COLO668 (cell line): ENCODE measurements around the gene SART3.
"Not testable (repeated sequence)": the region's sequence is repeated elsewhere in the genome, so short reads cannot be mapped to it uniquely, and the experiment has no call there.

Experiments used
- DNase-seq: peaks from one replicate; lab custom pipeline; 2025; ENCODE audit not compliant: unreplicated experiment; lab: John Stamatoyannopoulos, UW

Gene SART3

DNA sequence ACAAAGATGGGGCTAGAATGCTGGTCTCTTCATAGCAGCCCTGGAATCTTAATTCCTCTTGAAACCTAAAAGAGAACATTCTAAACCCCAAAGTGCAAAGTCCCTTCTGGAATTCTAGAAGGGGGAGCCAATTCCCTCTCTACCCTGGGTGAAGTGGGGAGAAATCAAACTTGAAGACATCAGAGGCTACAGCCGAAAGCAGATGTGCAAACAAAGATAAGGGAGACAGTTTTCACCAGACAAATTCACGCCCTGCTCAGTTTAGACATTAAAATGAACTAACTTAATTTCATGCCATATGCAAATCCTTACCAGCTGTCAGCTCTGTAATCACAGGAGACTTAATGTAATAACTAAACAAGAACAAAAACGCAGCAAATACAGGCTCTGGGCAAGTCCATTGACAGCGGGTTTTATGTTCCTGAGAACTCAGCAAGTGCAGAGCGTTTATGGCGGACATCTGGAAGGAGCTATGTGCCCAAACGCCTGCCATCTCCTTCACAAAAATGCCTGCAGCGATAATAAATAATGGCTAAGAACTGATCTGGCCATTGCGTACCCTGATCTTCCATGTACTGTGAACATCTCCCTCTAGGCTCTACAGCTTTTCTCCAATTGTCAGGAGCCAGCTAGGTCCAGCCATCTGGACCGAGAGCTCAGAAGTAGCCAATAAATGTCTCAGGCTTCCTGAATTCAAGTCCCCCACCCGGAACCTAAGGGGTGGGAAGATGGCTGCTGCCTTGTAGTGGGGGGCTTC lies 65.0 kb downstream of the SART3 start:
- DNase-seq = no peak

DNA sequence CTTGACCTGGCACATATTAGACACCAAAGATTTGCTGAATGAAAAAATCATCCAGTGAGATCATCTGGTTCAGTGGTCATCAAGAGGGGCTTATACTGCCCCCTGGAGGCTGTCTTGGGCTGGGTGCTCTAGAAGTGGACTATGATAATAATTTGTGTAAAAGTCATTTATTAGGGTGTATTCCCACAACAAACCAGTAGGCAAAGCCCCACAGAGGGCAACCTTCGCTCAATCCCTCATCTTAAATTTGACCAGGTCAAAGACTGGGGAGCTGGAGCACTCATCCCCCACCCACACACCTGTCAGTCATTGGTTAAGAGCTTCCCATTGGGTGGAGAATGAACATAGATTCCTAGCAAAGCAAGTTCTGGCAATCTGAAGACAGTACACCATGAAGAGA lies 65.9 kb downstream of the SART3 start:
- peak; percentile 26 for DNase-seq

DNA sequence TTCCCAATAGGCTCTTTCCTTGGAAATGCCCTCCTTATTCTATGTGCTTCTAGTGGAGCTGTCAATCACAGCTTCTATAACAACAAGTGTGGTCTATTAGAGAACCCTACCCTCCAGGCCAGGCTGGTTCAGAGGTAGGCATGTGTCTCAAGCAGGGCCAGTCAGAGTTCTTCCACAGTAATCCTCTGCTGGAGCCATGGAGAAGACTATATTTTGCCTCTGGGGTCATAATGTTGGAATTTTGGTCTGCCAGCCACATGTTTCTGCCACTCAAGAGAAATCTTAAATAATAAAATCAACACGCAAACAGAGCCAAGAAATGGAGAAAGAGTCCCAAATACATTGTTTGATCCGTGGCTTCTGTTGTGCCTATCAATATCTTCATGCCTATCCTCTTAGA lies 69.7 kb downstream of the SART3 start:
- no peak for DNase-seq

DNA sequence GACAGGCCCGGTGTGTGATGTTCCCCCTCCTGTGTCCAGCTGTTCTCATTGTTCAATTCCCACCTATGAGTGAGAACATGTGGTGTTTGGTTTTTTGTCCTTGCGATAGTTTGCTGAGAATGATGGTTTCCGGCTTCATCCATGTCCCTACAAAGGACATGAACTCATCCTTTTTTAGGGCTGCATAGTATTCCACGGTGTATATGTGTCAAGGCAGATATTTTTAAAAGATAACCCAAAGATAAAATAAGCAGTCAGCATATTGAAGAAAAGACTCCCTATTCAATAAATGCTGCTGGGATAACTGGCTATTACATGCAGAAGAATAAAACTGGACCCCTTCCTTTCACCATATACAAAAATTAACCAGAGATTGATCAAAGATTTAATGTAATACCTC lies 73.9 kb downstream of the SART3 start:
- DNase-seq = not testable (repeated sequence)

DNA sequence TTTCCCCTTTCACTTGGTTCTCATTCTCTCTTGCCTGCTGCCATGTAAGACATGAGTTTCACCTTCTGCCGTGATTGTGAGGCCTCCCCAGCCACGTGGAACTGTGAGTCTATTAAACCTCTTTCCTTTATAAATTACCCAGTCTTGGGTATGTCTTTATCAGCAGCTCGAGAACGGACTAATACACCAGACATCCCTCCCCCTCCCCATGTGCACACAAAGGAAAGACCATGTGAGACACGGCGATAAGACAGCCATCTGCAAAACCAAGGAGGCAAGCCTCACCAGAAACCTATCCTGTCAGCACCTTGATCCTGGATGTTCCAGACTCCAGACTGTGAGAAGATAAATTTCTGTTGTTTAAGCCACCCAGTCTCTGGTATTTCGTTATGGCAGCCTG lies 75.6 kb downstream of the SART3 start:
- not testable (repeated sequence) for DNase-seq

DNA sequence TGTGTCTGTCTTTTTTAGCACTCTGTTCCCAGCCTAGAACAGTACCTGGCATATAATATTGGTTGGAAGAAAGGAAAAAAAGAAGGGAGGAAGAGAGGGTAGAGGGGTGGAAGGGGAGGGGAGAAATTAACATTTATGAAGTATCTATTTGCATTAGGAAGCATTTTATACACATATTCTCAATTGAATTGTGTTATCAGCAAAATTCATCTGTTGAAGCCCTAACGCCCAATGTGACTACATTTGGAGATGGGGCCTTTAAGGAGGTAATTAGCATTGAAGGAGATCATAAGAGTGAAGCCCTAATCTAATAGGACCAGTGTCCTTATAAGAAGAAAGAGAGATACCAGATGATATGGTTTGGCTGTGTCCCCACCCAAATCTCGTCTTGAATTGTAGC lies 76.1 kb downstream of the SART3 start:
- no peak for DNase-seq

DNA sequence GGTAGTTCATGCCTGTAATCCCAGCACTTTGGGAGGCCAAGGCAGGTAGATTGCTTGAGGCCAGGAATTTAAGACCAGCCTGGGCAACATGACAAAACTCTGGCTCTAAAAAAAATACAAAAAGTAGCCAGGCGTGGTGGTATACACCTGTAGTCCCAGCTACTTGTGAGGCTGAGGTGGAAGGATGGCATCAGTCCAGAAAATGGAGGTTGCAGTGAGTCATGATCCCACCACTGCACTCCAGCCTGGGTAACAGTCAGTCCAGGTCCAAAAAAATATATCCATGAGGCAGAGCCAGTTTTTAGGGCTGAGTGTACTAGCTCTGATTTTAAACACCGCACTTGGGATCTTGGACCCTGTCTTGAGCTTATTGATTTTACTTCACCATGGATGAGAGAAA lies 76.5 kb downstream of the SART3 start:
- DNase-seq = no peak

DNA sequence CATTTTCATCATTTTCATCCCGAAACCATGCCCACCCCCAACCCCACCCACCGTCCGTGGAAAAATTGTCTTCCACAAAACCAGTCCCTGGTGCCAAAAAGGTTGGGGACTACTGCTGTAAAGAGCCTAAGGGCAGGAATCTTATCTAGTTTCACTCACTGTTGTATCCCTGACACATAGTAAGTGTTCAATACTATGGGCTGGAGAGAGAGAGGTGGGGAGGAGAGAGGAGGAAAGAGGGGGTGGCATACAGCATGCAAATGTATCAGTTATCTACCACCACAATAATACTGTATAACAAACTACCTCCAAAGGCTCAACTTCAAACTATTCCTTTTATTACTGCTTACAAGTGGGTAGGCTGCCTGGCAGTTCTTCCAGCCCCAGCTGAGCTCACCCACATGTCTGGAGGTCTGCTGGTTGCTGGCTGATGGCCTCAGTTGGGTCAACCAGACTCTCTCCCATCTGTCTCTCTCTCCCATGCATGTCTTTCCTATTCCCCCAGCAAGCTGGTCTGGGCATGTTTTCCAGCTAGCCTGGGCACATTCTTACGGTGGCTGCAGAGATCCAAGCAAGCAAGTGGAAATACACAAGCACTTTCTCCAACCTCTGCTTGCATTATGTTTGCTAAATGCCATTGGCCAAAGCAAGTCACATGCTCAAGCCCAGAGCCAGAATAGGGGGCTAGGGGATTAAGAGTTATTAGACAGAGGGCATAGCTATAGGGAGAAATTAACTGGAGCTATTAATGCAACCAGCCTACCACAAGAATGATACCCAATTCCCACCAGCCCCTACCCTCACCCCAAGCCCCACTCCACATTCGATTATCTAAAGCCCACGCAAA lies 77.5 kb downstream of the SART3 start:
- no peak for DNase-seq

DNA sequence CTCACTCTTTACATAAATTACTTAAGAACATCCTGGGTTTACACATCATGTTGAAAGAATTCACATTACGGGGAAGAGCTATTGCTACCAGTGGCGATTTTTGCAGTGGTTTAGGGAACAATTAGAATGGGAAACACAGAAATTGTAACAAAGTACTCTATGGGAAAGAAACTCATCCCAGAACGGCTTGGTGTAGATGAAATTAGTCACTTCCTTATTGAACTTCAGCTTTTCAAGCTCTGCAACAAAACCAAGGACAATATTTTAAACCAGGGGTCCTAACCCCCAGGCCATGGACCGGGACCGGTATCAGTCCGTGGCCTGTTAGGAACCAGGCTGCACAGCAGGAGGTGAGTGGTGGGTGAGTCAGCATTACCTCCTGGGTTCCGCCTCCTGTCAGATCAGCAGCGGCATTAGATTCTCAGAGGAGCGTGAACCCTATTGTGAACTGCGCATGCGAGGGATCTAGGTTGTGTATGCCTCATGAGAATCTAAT lies 78.2 kb downstream of the SART3 start:
- no peak for DNase-seq

DNA sequence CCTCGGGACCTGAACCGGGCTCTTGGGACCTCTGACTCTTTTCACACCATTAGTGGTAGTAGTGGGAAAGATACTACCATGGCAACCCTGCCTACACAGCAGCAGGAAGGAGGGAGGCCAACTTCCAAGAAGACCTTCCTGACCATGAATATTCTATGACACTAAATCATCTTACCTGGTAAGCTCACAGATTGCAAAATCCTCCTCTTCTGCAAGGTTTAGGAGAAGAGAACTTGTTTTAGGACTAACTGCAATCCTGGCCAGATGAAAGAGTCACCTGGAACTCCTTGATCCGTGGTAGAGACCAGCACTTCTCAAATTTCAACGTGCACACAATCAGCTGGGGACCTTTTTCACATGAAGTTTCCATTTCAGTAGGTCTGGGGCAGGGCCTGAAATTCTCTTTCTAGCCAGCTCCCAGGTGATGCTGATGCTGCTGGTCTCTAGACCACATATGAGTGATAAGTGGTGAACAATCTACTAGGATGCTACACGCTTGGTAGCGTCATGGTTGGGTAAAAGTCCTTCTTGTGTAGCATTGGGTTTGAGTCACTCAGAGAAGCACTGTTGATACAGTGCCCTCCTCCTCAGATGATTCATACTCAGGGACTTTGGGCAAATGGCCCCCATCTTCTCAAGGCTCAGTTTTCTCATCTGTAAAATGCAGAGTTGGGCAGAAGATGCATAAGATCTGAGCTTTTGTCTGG lies 81.5 kb downstream of the SART3 start:
- no peak for DNase-seq

DNA sequence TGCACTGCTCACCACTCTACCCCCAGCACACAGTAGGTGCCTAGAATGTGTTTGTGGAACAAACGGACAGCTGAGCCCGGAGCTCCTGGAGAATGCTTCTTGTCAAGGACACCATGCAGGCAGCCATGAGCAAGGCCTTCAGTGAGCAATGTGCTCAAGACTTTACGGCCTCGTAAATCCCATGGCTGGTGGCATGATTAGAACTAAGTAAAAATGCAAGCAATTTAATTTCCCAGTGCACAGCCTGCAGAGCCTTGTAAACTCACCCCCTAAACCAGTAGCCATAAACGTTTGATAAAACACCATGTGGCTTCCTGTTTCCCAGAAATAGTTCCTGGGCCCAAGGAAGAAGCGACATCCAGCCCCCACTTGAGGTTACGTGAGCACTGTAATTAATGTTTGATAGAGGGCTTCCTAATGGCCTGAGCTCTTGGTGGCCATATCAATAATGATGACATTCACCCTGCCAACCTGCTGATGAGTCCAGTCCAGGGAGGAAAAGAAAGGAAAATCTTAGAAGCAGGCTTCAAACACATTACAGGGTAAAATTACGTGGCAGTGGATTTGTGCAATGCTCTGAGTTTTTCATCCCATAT lies 82.3 kb downstream of the SART3 start:
- no peak for DNase-seq

DNA sequence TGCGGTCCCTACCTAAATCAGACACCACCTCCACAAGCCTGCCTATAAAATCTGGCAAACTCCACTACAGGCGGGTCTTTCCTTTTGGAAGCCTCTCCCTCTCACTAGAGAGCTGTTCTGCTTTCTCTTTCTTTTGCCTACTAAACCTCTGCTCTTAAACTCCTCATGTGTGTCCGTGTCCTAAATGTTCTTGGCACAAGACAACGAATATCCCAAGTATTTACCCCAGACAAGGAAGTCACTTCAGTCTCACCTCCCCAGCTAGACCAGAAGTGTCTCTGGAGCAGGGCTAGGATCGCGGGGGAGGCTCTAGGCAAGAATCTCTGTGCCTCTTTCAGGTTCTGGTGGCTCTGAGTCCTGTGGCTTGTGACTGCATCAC lies 83.1 kb downstream of the SART3 start:
- DNase-seq = no peak

DNA sequence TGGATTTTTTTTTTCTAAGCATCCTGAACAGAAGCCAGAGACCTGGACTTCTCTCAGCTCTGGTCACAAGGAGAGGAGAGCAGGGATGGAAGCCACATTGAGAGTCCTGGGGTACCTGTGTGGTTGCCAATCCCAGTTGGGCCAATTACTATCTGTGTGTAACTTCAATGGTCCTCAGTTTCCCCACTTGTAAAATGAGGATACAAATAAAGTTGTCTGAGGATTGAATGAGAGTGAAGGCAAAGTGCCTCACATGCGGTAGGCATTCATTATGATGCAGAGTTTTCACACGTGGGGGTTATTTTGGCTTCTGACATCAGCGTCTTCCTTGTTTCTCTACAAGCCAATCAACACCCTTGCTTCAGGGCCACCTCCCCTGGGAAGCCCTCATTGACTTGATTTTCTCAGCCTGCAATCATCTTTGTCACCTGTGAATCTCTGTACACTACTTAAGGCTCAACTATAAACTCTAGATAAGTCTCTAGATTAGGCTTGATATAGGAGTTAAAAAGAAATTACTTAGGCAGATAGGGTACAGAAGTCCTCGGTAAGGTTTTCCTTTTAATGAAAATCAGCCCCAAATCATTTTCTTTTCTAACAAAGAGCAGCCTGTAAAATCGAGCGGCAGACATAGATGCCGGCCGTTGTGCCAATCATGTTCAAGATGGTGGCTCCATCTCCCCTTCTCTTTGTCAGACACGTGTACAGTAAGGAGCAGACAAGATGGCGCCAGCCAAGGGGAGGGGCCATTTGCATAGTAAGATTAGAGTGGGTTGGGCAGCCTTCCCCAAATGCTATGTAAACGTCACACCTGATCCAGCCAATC lies 83.7 kb downstream of the SART3 start:
- no peak for DNase-seq

DNA sequence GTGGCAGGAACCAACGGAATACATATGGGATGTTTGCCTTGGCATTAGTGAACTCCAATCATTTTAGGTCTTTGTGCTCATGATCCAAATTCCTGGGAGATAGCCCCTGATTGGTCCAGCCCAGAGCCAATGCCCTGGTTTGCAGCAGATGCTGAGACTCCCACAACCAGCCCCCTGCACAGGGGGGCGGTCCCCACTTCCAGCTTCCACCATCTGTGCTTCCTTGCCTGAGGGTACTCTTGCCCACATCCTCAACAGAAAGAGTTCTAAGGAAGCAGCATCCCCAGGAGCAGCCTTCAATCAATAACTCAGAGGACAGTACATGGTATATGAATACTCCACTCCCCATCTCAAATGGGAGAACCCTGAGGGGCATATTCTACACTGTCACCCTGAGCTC lies 85.6 kb downstream of the SART3 start:
- no peak for DNase-seq

DNA sequence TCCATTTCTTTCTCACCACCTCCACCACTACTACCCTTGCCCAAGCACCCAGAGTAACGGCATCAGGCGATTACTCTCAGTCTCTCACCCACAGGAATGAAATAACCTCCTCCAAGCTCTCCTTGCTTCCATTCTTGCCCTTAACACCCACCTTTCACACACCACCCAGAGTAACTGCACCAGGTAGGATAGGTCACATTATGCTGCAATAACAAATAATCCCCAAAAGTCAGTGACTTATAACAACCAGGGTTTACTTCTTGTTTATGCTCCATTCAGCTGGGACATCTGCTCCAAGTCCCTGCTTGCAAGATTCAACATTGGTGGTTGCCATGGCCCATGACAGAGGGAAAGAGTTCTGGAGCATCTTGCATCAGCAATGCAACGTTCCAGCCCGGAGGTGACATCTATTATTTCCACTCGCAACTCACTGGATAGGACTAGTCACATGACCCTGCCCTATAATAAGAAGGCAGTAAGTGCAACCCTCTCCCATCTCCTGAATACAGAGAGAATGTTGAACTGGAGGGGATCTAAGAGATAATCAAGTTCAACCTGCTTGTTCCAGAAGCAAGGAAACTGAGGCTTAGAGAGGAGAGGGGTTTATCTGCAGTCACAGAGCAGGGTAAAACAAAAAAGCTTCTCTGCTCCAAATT lies 87.4 kb downstream of the SART3 start:
- DNase-seq = no peak
